K562 (cell line): Measurements from ENCODE around the gene LHX3. TPM values are rescaled to one million over a fixed set of nuclear protein-coding genes. Genes with fewer than 3 reads are reported as not detected.

Source experiments
- ARNT ChIP-seq, 2 experiments: fragments of 450-650 bp; IDR thresholded peaks; 2 replicates each; pipeline ENCODE4 v1.6.1; 2016; ENCODE audit warnings: mild to moderate bottlenecking in 1 of 2
- EGR1 ChIP-seq: fragments of 450-650 bp; conservative IDR thresholded peaks from 2 replicates; pipeline ENCODE4 v1.6.1; 2017; ENCODE audit warnings: mild to moderate bottlenecking
- EP400 ChIP-seq: fragments of 450-650 bp; IDR thresholded peaks from 2 replicates; pipeline ENCODE4 v1.6.1; 2017; ENCODE audit warnings: antibody characterized with exemption, mild to moderate bottlenecking, moderate library complexity
- GTF2E2 ChIP-seq: fragments of 200-800 bp; sonication (Bioruptor generic); IDR thresholded peaks from 2 replicates; pipeline ENCODE4 v1.6.1; 2016; ENCODE audit warnings: missing genetic modification characterization, missing compliant biosample characterization
- MAFK ChIP-seq: IDR thresholded peaks from 2 replicates; pipeline ENCODE4 v1.6.1; 2011; ENCODE audit warnings: low read length, improper control_type of control experiment
- MCM5 ChIP-seq: fragments of 450-650 bp; IDR thresholded peaks from 2 replicates; pipeline ENCODE4 v1.6.1; 2016; ENCODE audit warnings: low read depth
- PHTF2 ChIP-seq: fragments of 250-450 bp; sonication (Bioruptor Pico); IDR thresholded peaks from 2 replicates; pipeline ENCODE4 v1.5.0; 2021; ENCODE audit warnings: mild to moderate bottlenecking
- POLR2B ChIP-seq: fragments of 450-650 bp; IDR thresholded peaks from 2 replicates; pipeline ENCODE4 v1.6.1; 2018; ENCODE audit warnings: low read depth; ENCODE audit not compliant: partially characterized antibody
- PPARD ChIP-seq: fragments of 250-450 bp; sonication (Bioruptor Pico); IDR thresholded peaks from 2 replicates; pipeline ENCODE4 v1.8.0; 2022; ENCODE audit warnings: inconsistent platforms, mild to moderate bottlenecking, moderate library complexity
- PTBP1 ChIP-seq: fragments of 200-400 bp; formaldehyde crosslinking; IDR thresholded peaks from 2 replicates; pipeline ENCODE4 v1.6.1; 2017; ENCODE audit warnings: low read depth, low read length
- PTRF ChIP-seq: fragments of 450-650 bp; IDR thresholded peaks from 2 replicates; pipeline ENCODE4 v1.6.1; 2016; ENCODE audit warnings: mild to moderate bottlenecking, missing genetic modification characterization, missing compliant biosample characterization
- RHOXF2B ChIP-seq: fragments of 250-450 bp; sonication (Bioruptor Pico); conservative IDR thresholded peaks from 2 replicates; pipeline ENCODE4 v1.5.1; 2021
- SAFB2 ChIP-seq: fragments of 200-400 bp; formaldehyde crosslinking; IDR thresholded peaks from 2 replicates; pipeline ENCODE4 v1.6.1; 2018; ENCODE audit warnings: borderline replicate concordance, low read length, low read depth, moderate library complexity; ENCODE audit not compliant: severe bottlenecking
- SIN3A ChIP-seq, 2 experiments: fragments of 150-350 bp in 1 of 2; IDR thresholded peaks; 2 replicates each; pipeline ENCODE4 v1.6.1; 2011 to 2016; ENCODE audit warnings: borderline replicate concordance in 2 of 2, low read depth in 2 of 2, low read length in 2 of 2, mild to moderate bottlenecking in 2 of 2, moderate library complexity in 2 of 2; ENCODE audit not compliant: control insufficient read depth in 1 of 2
- ZNF143 ChIP-seq: sonication (generic); formaldehyde crosslinking; IDR thresholded peaks from 2 replicates; pipeline ENCODE4 v1.9.0; 2022; ENCODE audit warnings: mild to moderate bottlenecking, missing genetic modification reagents
- ZNF589 ChIP-seq: fragments of 200-800 bp; sonication (Bioruptor generic); IDR thresholded peaks from 2 replicates; pipeline ENCODE4 v1.6.1; 2016; ENCODE audit warnings: low read depth, missing genetic modification characterization, missing compliant biosample characterization
- polyA plus RNA-seq, 8 experiments: library from polyadenylated mRNA; depleted of rRNA in 4 of 8; stranded (reverse) in 5 of 8; unstranded in 3 of 8; fragments of >200 nt; fragmentation: Nextera tagmentation in 2 of 8; fragmentation: Illumina TruSeq in 1 of 8; extraction: Ambion mirVana in 2 of 8; extraction: Trizol in 1 of 8; gene quantifications; 2 replicates each; pipeline versions ENCODE4 v1.2.1 to v1.2.3, GENCODE V29; 2011 to 2014; ENCODE audit warnings: inconsistent platforms in 1 of 8, missing spikeins in 1 of 8
- total RNA-seq, 7 experiments: library from RNA; depleted of rRNA in 6 of 7; stranded (reverse); fragments of >200 nt in 6 of 7; fragmentation: Illumina TruSeq in 2 of 7; extraction: Trizol in 2 of 7; gene quantifications; 2 replicates each; pipeline versions ENCODE4 v1.2.1 to v1.2.3, GENCODE V29; 2011 to 2021; ENCODE audit warnings: low replicate concordance in 1 of 7
- TF ChIP-seq, protein P1 (sequence below): fragments of 450-650 bp; IDR thresholded peaks from 2 replicates; pipeline ENCODE4 v1.6.1; 2016; ENCODE audit warnings: antibody characterized with exemption
- TF ChIP-seq, protein P2 (sequence below): sonication (generic); formaldehyde crosslinking; IDR thresholded peaks from 2 replicates; pipeline ENCODE4 v1.8.0; 2022; ENCODE audit warnings: mild to moderate bottlenecking, missing genetic modification reagents
- TF ChIP-seq, protein P3 (sequence below): fragments of 450-650 bp; IDR thresholded peaks from 2 replicates; pipeline ENCODE4 v1.6.1; 2016; ENCODE audit warnings: low read depth, mild to moderate bottlenecking, moderate library complexity
- TF ChIP-seq, protein P4 (sequence below): fragments of 450-650 bp; formaldehyde crosslinking; IDR thresholded peaks from 2 replicates; pipeline ENCODE4 v1.4.0; 2020; ENCODE audit warnings: mild to moderate bottlenecking
- TF ChIP-seq, protein P5 (sequence below): sonication (generic); formaldehyde crosslinking; IDR thresholded peaks from 2 replicates; pipeline ENCODE4 v1.8.0; 2022; ENCODE audit warnings: mild to moderate bottlenecking, missing genetic modification reagents
- TF ChIP-seq, protein P6 (sequence below): fragments of 250-450 bp; sonication (Bioruptor Pico); IDR thresholded peaks from 2 replicates; pipeline ENCODE4 v1.5.0; 2021; ENCODE audit warnings: mild to moderate bottlenecking, borderline replicate concordance

Gene LHX3
- total and polyA plus RNA-seq, 9 of the 15 experiments (the other 6 are each of a cell fraction or from before 2014, with no cell fraction given) = 0.09 TPM; not detected in 8

DNA sequence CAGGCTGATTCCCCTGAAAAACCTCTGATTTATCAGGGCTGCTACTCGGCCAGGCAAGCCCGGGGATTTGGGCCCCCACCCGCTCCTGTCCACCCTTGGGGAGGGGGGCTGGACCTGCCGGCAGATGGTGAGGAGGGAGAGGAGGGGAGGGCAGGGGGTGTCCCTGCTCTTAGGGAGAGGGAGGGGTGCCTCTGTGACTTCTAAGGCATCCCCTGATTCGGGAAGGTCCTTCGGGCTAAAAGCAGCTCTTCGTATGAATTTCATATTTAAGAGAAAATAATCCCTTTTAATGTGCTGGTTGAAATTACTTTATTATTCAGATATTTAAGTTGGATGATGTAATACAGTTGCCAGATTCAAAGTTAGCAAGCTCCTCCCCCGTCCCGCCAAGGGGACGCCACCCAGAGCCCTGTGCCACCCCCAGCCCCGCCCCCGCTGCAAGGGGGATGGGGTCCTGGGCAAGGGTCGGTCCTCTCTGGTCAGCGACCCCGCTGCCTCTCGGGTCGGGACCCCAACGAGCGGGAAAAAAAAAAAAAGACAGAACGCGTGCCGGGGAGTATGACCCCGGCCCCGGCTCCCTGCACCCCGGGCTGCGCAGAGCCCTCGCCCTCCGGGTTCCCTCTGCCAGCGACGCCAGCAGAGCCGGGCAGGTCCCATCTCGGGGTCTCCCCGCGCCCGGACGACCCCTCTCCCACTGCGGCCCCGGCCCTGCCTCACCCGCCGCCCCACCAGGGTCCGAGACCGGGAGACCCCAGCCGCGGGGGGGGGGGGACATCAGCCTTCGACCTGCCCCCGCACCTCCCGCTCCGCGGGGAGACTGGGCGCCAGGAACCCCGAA is 12.4 kb downstream of the LHX3 start (continued):
- TF ChIP-seq PHTF2 (CRISPR knock-in tag) (no peak), MCM5 (no peak), MAFK (no peak), EP400 (no peak), PTRF (tag) (no peak), ZNF143 (CRISPR knock-in tag) (no peak), ZNF589 (peak; percentile 5; the same call in 1 of the 2 replicates), GTF2E2 (tag) (no peak), PPARD (CRISPR knock-in tag) (no peak), PTBP1 (no peak), POLR2B (no peak), SIN3A (IDR thresholded peaks at IDR 0.05; ENCODE audit: borderline replicate concordance in 2 of 2, control insufficient read depth in 1 of 2, low read depth in 2 of 2, low read length in 2 of 2) (no peak), SAFB2 (no peak), RHOXF2B (CRISPR knock-in tag) (no peak), ARNT (IDR thresholded peaks at IDR 0.05) (no peak), EGR1 (no peak; the same call in 1 of the 2 replicates)
- TF ChIP-seq, protein P1, sequence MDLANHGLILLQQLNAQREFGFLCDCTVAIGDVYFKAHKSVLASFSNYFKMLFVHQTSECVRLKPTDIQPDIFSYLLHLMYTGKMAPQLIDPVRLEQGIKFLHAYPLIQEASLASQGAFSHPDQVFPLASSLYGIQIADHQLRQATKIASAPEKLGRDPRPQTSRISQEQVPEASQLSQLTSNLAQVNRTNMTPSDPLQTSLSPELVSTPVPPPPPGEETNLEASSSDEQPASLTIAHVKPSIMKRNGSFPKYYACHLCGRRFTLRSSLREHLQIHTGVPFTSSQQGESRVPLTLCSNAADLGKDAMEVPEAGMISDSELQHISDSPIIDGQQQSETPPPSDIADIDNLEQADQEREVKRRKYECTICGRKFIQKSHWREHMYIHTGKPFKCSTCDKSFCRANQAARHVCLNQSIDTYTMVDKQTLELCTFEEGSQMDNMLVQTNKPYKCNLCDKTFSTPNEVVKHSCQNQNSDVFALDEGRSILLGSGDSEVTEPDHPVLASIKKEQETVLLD = no peak
- TF ChIP-seq, protein P2, sequence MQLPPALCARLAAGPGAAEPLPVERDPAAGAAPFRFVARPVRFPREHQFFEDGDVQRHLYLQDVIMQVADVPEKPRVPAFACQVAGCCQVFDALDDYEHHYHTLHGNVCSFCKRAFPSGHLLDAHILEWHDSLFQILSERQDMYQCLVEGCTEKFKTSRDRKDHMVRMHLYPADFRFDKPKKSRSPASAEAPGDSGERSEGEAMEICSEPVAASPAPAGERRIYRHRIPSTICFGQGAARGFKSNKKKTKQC (CRISPR knock-in tag) = no peak
- TF ChIP-seq, protein P3, sequence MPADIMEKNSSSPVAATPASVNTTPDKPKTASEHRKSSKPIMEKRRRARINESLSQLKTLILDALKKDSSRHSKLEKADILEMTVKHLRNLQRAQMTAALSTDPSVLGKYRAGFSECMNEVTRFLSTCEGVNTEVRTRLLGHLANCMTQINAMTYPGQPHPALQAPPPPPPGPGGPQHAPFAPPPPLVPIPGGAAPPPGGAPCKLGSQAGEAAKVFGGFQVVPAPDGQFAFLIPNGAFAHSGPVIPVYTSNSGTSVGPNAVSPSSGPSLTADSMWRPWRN = no peak
- TF ChIP-seq, protein P4, sequence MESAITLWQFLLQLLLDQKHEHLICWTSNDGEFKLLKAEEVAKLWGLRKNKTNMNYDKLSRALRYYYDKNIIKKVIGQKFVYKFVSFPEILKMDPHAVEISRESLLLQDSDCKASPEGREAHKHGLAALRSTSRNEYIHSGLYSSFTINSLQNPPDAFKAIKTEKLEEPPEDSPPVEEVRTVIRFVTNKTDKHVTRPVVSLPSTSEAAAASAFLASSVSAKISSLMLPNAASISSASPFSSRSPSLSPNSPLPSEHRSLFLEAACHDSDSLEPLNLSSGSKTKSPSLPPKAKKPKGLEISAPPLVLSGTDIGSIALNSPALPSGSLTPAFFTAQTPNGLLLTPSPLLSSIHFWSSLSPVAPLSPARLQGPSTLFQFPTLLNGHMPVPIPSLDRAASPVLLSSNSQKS (CRISPR knock-in tag) = no peak
- TF ChIP-seq, protein P5, sequence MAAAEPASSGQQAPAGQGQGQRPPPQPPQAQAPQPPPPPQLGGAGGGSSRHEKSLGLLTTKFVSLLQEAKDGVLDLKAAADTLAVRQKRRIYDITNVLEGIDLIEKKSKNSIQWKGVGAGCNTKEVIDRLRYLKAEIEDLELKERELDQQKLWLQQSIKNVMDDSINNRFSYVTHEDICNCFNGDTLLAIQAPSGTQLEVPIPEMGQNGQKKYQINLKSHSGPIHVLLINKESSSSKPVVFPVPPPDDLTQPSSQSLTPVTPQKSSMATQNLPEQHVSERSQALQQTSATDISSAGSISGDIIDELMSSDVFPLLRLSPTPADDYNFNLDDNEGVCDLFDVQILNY = no peak
- TF ChIP-seq, protein P6, sequence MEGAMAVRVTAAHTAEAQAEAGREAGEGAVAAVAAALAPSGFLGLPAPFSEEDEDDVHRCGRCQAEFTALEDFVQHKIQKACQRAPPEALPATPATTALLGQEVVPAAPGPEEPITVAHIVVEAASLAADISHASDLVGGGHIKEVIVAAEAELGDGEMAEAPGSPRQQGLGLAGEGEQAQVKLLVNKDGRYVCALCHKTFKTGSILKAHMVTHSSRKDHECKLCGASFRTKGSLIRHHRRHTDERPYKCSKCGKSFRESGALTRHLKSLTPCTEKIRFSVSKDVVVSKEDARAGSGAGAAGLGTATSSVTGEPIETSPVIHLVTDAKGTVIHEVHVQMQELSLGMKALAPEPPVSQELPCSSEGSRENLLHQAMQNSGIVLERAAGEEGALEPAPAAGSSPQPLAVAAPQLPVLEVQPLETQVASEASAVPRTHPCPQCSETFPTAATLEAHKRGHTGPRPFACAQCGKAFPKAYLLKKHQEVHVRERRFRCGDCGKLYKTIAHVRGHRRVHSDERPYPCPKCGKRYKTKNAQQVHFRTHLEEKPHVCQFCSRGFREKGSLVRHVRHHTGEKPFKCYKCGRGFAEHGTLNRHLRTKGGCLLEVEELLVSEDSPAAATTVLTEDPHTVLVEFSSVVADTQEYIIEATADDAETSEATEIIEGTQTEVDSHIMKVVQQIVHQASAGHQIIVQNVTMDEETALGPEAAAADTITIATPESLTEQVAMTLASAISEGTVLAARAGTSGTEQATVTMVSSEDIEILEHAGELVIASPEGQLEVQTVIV = no peak
